ENCODE data around the gene COL6A2.

COL6A2 gene

DNA sequence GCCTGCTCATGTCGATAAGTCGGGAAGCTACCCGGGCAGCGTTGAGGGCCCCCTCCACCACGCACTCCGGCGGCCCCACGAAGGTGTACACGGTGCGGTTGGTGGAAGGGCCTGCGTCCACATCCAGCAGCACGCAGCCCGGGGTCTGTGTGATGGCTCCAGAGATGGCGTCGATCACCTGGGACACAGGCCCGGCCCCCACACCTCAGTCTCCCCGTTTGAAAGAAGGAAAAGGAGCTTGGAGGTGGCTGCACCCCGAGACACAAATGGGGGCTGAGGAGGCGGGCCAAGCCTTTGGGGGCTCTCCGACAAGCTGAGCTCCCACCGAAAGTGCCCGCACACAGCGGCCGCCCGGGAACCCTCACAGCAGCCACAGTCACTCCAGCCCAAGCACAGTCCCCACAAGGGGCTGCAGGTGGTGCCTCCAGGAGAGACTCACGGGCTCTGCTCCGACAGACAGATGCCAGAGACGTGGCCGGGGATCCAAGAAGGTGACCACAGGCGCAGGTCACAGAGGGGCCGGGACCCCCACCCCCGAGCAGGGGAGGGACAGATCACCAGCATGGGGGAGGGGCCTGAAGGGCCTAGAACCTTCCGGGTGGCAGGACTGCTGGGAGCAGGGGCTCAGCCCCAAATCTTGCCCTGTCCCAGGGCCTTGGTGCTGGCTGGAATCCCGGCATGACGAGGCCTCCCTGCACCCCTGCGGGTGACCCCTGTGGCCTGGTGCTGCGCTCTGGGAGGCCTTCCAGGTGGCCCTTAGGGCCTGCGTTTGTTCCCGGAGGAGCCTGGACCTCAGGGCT lies 56.4 kb downstream of the COL6A2 start:
- no peak overlapping the region for H3K4me3 ChIP-seq (ENCODE audit: low read length)
- no peak for TF ChIP-seq ZNF274 (IDR thresholded peaks at IDR 0.05; ENCODE audit: low read depth, low read length)

DNA sequence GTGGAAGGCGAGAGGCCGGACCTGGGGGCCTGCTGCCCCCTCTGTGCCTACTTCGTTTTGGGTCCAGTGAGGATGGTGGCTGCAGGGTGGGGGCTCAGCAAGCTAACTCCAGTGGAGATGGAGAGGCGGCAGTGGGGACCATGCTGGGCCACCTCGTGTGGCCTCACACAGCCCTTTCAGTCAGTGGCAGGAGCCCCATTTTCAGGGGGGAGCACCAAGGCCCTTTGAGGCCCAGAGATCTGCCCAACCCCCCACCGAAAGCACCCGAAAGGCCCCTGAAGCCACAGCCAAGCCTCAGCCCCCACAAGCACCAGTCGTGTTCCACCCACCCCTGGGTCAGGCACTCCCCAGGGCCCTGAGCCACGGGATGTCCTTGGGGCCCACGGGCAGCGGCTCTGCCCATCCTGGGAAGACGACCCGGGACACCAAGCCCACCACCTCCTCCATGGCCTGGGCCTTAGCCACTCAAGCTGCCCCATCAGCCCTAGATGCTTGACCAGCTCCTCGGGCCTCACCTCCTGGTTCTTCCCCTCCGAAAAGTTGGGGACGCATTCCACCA lies 57.1 kb downstream of the COL6A2 start:
- TF ChIP-seq ZNF274 (IDR thresholded peaks at IDR 0.05; ENCODE audit: low read depth, low read length): no peak

DNA sequence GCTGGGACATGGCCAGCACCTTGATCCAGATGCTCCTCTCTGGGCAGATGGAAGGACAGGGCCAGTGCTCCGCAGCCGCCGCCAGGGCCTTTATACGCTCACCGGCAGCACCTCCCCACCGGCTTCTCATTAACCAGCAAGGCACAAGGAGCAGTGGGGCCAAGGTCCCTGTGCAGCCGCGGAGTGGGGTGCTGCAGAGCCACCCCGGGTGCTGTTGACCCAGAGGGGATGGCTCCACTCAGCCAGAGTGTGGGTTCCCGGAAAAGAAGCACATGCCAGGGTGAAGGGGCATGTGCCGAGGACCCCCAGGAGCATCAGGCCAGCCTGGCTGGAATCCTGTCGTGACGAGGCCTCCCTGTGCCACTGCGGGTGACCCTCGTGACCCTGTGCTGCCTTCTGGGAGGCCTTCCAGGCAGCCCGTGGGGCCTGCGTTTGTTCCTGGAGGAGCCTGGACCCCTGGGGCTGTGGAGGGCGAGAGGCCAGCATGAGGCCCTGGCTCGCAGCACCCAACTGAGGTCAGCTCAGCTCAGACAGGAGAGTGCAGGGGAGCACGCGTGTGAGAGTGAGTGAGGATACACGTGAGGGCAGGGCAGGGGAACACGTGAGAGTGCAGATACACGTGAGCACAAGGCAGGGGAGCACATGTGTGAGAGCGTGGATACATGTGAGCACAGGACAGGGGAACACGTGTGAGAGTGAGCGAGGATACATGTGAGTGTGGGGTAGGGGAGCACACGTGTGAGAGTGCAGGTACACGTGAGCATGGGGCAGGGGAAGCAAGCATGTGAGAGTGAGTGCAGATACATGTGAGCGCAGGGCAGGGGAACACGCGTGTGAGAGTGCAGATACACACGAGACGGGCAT lies 57.8 kb downstream of the COL6A2 start, which contains the start of gene FTCD:
FTCD (minus strand) TSS at position 66 of the 864 bp plus-strand sequence; CDS start at position 10, 56 bp downstream.
- no peak within 1 kb of the TSS for H3K4me3 ChIP-seq (ENCODE audit: low read length)
- no peak for TF ChIP-seq ZNF274 (IDR thresholded peaks at IDR 0.05; ENCODE audit: low read depth, low read length)

More for the DNA sequence above, 57.1 kb downstream of the COL6A2 start:
- no peak overlapping the region for H3K4me3 ChIP-seq (ENCODE audit: low read length)

DNA sequence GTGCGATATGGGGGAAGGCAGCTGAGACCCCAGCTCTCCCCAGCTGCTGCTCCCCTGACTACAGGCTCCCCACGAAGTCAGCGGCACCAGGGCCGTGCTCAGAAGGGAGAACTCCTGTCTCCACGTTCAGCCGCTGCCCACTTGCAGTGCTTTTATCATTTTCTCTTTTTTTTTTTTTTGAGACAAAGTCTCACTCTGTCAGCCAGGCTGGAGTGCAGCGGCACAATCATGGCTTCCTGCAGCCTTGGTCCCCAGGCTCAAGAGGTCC lies 58.4 kb downstream of the COL6A2 start:
- no peak for TF ChIP-seq ZNF274 (IDR thresholded peaks at IDR 0.05; ENCODE audit: low read depth, low read length)
- H3K4me3 ChIP-seq (ENCODE audit: low read length): no peak overlapping the region

DNA sequence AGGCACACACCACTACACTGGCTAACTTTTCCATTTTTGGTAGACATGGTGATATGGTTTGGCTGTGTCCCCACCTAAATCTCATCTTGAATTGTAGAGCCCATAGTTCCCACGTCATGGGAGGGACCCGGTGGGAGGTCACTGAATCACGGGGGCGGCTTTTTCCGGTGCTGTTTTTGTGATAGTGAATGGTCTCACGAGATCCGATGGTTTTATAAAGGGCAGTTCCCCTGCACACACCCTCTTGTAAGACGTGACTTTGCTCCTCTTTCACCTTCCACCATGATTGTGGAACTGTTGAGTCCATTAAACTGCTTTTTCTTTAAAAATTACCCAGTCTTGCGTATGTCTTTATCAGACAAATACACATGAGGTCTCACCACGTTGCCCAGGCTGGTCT lies 58.8 kb downstream of the COL6A2 start:
- TF ChIP-seq ZNF274 (IDR thresholded peaks at IDR 0.05; ENCODE audit: low read depth, low read length): no peak
- no peak overlapping the region for H3K4me3 ChIP-seq (ENCODE audit: low read length)

DNA sequence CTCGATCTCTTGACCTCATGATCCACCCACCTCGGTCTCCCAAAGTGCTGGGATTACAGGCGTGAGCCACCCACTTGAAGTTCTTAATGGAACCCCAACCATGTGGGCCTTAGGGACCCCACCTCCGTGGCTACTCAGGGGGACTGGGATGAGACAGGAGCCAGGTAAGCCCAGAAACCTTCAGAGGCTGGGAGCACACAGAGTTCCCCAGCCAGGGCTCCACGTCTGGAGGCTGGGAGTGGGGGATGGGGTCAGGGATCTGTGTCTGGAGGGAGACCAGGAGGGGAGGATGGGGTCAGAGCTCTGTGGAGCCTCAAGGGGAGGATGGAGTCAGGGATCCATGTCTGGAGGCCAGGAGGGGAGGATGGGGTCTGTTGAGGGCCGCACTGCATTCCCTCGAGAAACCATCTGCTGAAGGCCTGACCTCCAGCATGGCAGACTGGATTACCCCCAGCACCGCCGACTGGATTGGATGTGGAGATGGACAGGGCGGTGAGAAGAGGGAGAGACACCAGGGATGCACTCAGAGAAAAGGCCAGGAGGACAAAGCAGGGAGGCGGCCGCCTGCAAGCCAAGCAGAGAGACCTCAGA lies 59.6 kb downstream of the COL6A2 start:
- TF ChIP-seq ZNF274 (IDR thresholded peaks at IDR 0.05; ENCODE audit: low read depth, low read length): no peak
- no peak overlapping the region for H3K4me3 ChIP-seq (ENCODE audit: low read length)

DNA sequence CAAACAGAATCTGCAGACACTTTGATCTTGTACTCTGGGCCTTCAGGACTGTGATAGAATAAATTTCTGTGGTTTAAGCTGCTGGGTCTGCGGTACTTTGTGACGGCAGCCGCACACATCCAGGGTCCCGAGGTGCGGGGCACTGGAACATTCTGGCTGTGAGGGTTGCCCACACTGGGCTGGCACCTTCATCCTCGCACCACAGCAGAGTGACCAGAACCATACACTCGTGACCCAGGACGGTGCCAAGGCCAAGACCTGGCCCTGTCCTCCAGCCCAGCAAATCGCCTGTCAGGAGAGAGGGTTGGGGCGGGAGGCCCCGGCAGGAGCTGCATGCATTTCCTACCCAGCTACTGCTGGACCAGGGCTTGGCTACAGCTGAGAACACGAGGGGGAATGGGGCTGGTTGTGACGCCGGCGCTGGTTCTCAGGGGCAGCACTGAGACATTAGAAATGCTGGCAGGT lies 60.1 kb downstream of the COL6A2 start:
- no peak overlapping the region for H3K4me3 ChIP-seq (ENCODE audit: low read length)
- no peak for TF ChIP-seq ZNF274 (IDR thresholded peaks at IDR 0.05; ENCODE audit: low read depth, low read length)

DNA sequence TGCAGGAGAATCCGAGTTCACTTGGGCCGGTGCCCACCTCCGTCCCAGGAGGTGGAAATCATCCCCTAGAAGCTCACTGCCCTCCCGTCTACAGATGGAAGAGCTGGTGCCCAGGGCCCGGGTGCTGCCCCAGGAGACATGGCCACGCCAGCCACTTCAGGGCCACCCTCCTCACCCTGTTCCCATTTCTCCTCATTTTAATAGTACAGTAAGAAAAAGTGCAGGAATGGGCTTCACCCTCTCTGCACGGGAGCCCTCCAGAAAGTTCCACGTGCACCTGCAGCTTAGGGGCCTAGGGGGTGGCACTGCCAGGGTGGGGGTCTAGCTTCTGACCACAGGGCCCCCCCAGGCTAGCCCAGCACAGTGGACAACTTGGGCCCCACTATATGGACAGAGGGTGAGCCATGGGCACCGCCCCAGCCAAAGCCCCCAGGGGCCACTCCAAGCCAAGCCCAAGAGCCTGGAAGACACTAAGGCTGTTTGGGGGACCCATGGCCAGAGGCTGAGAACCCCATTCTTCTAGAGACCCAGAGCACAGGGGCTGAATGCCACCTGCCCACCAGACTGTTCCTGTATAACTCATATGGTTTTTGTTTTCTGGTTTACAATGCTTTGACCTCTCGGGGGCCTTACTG lies 60.9 kb downstream of the COL6A2 start:
- H3K4me3 ChIP-seq (ENCODE audit: low read length): no peak overlapping the region
- no peak for TF ChIP-seq ZNF274 (IDR thresholded peaks at IDR 0.05; ENCODE audit: low read depth, low read length)

DNA sequence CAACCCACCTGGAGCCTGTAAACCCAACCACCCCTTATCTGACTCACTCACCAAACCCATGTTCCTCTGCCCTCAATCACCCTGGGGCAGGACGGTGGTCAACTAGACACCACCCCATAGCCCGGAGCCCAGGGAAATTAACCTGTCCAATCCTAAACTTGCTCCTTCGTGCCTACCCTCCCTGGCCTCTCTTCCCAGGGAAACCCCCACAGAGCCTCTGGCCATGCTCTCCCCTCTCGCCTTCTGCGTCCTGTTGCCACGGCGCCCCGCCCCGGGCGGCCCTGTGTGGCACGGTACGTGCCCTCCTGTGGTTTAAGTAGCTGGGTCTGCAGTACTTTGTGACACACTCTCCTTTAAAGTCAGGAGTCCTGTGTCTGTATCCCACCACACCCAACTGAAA lies 61.5 kb downstream of the COL6A2 start:
- H3K4me3 ChIP-seq (ENCODE audit: low read length): no peak overlapping the region
- no peak for TF ChIP-seq ZNF274 (IDR thresholded peaks at IDR 0.05; ENCODE audit: low read depth, low read length)

DNA sequence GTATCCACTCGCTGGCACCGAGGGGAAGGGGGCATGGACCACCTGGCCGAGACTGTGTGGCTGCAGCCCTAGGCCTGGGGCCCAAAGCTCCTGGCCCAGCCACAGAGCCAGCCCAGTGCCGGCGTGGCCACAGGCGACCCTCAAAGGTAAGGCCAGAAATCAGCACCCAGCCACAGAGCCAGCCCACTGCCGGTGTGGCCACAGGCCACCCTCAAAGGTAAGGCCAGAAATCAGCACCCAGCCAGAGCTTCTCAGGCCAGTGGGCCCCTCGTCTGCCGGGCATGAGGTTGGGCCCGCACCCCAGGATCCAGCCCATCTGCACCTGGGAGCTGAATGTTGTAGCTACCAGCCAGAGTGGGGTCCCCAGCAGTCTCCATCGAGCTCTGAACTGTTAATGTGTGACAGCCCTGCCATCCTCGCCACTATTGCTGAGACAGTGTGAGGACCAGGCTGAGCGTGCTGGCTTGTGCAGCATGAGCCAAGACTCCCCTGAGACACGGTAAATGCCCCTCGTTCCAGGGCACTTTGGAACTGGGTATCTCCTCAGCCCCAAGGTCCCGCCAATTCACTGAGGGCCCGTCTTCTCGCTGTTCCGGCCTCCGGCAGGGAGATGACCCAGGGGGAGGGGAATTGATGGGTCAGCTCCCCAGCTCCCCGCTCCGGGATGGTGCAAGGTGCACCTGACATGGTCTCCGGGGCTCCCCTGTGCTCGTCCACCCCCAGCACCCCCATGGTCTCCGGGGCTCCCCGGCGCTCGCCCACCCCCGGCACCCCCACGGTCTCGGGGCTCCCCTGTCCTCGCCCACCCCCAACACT lies 62.1 kb downstream of the COL6A2 start:
- no peak overlapping the region for H3K4me3 ChIP-seq (ENCODE audit: low read length)
- TF ChIP-seq ZNF274 (IDR thresholded peaks at IDR 0.05; ENCODE audit: low read depth, low read length): no peak

DNA sequence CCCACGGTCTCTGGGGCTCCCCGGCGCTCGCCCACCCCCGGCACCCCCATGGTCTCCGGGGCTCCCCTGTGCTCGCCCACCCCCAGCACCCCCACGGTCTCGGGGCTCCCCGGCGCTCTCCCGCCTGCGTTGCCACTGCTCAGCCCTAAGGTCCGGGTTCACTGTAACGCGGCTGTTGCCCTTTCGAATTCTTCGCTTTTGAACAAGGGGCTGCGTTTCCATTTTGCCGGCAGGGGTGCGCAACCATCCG lies 62.7 kb downstream of the COL6A2 start:
- no peak overlapping the region for H3K4me3 ChIP-seq (ENCODE audit: low read length)
- no peak for TF ChIP-seq ZNF274 (IDR thresholded peaks at IDR 0.05; ENCODE audit: low read depth, low read length)

DNA sequence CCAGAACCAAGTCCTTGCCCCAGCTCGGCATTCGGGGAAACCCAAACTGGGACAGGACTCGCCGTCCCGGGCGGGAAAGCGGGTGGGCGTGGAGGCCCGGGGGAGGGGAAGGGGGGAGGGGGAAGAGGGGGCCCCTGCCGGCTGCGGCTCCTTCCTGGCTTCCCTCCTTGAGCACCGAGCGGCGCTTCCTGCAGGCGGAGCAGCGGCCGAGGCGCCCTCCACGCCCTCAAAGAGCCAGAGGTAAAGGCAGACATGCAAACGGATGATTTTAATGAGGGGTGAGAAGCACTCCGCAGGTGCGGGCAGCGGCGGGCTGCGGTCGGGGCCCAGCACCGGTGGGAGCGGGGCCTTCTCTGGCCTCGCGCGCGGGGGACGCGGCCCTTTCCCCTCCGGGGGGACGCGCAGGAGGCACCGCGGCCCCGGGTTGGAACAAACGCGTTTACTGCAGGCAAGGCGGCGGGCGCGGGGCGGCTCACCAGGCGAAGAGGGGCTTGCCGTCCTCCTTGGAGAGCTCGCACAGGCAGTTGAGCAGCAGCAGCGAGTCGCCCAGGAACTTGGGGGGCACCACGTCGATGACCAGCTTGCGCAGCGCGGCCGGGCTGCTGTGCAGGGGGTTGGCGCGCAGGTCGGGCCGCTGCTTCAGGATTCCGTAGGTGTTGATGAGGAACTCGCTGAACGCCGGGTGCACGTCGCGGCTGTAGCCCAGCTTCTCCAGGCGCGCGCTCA lies 63.2 kb downstream of the COL6A2 start:
- no peak for TF ChIP-seq ZNF274 (IDR thresholded peaks at IDR 0.05; ENCODE audit: low read depth, low read length)
- no peak overlapping the region for H3K4me3 ChIP-seq (ENCODE audit: low read length)
